Measurements from ENCODE around the gene KBTBD7. TPM values are rescaled to one million over a fixed set of nuclear protein-coding genes. Genes with fewer than 3 reads are reported as not detected.
A peak's percentile ranks its signal among the peaks of the same experiment; 100 is the strongest.

Gene KBTBD7
- polyA plus RNA-seq, 3 donors, result 0.43 to 7.7 (median 5.5) TPM

- WGBS (ENCODE audit: insufficient coverage), result 89% methylated on average over 3 of the region's 7 CpGs
- H2AFZ ChIP-seq (ENCODE audit: insufficient read depth, low read depth, low read length, poor library complexity, severe bottlenecking), result no peak overlapping the region
- intact Hi-C loops (cut with micrococcal nuclease), result loop anchor here in 1 of 2 donors (10.0 kb wide), 1 partner anchor 150 kb away; no protein-coding TSS in a partner anchor
- no peaks in the 10 kb centered on the region for H3K27me3 Mint-ChIP-seq (ENCODE audit: low read depth in 3 of 3)
- H3K4me1 ChIP-seq (ENCODE audit: control insufficient read depth in 1 of 2, insufficient read depth in 2 of 2, low read length in 2 of 2), result no peaks in the 10 kb centered on the region
- no peak overlapping the region for H3K4me2 ChIP-seq (replicated peaks; ENCODE audit: extremely low read depth, low read length, poor library complexity, severe bottlenecking)
- H3K79me2 ChIP-seq (ENCODE audit: insufficient read depth, low read length), result no peaks in the 10 kb centered on the region
- H3K4me1 Mint-ChIP-seq, result no peaks in the 10 kb centered on the region
- H3K4me3 ChIP-seq (replicated peaks in 1 of 3; ENCODE audit: low read depth in 2 of 3, low read length in 3 of 3), result no peak overlapping the region
- peaks cover 42 to 46% of the 10 kb centered on the region in 2 donors for H3K36me3 Mint-ChIP-seq
- no peaks in the 10 kb centered on the region for H3K9me3 ChIP-seq (replicated peaks in 1 of 2; ENCODE audit: control insufficient read depth in 1 of 2, insufficient read depth in 1 of 2, low read length in 2 of 2)
- no peaks in the 10 kb centered on the region for H3K9me3 Mint-ChIP-seq
- TF ChIP-seq CTCF (IDR thresholded peaks at IDR 0.05), result no peak
- no peak overlapping the region for H3K27ac ChIP-seq (ENCODE audit: low read depth in 1 of 2, low read length in 2 of 2)
- H4K20me1 ChIP-seq (ENCODE audit: insufficient read depth, low read length), result no peaks in the 10 kb centered on the region
- no peak overlapping the region for H3K4me3 Mint-ChIP-seq
- no peak for DNase-seq
- H3K36me3 ChIP-seq (replicated peaks in 1 of 2; ENCODE audit: control insufficient read depth in 1 of 2, insufficient read depth in 2 of 2, low read length in 2 of 2), result peaks cover 3 to 56% of the 10 kb centered on the region in 2 donors
- H3K27me3 ChIP-seq (ENCODE audit: control insufficient read depth in 2 of 2, insufficient read depth in 2 of 2, low read length in 2 of 2), result no peaks in the 10 kb centered on the region
- H3K9ac ChIP-seq (ENCODE audit: insufficient read depth, low read length, poor library complexity, severe bottlenecking), result no peak overlapping the region
- peak overlapping the region in 1 of 7 donors; percentile 30 for H3K27ac Mint-ChIP-seq
Observed at GRCh38 chr13:41224113-41225110, 30.0 kb upstream of the KBTBD7 start.

- TF ChIP-seq CTCF (IDR thresholded peaks at IDR 0.05), result peak; percentile 86
- H3K9me3 Mint-ChIP-seq, result no peaks in the 10 kb centered on the region
- 69% methylated on average over 4 of the region's 6 CpGs for WGBS (ENCODE audit: insufficient coverage)
- Histone ChIP-seq H3K4me1 (ENCODE audit: control insufficient read depth in 1 of 2, insufficient read depth in 2 of 2, low read length in 2 of 2) (no peaks in the 10 kb centered on the region), H3K36me3 (replicated peaks in 1 of 2; ENCODE audit: control insufficient read depth in 1 of 2, insufficient read depth in 2 of 2, low read length in 2 of 2) (peaks cover 8 to 46% of the 10 kb centered on the region in 2 donors), H3K9me3 (replicated peaks in 1 of 2; ENCODE audit: control insufficient read depth in 1 of 2, insufficient read depth in 1 of 2, low read length in 2 of 2) (no peaks in the 10 kb centered on the region), H3K4me3 (replicated peaks in 1 of 3; ENCODE audit: low read depth in 2 of 3, low read length in 3 of 3) (no peak overlapping the region), H2AFZ (ENCODE audit: insufficient read depth, low read depth, low read length, poor library complexity, severe bottlenecking) (no peak overlapping the region), H3K27me3 (ENCODE audit: control insufficient read depth in 2 of 2, insufficient read depth in 2 of 2, low read length in 2 of 2) (no peaks in the 10 kb centered on the region), H3K27ac (ENCODE audit: low read depth in 1 of 2, low read length in 2 of 2) (no peak overlapping the region), H3K79me2 (ENCODE audit: insufficient read depth, low read length) (no peaks in the 10 kb centered on the region), H4K20me1 (ENCODE audit: insufficient read depth, low read length) (no peaks in the 10 kb centered on the region), H3K9ac (ENCODE audit: insufficient read depth, low read length, poor library complexity, severe bottlenecking) (no peak overlapping the region), H3K4me2 (replicated peaks; ENCODE audit: extremely low read depth, low read length, poor library complexity, severe bottlenecking) (no peak overlapping the region)
- H3K4me3 Mint-ChIP-seq, result no peak overlapping the region
- H3K36me3 Mint-ChIP-seq, result peaks cover 46 to 50% of the 10 kb centered on the region in 2 donors
- no peaks in the 10 kb centered on the region for H3K4me1 Mint-ChIP-seq
- no peaks in the 10 kb centered on the region for H3K27me3 Mint-ChIP-seq (ENCODE audit: low read depth in 3 of 3)
- intact Hi-C loops (cut with micrococcal nuclease), result loop anchor here (2.0 to 10.0 kb wide), 2 partner anchors 148 kb away; no protein-coding TSS in a partner anchor
- peak; percentile 28 to 51 (median 50) for DNase-seq
- H3K27ac Mint-ChIP-seq, result no peak overlapping the region
Observed at GRCh38 chr13:41222259-41222852, 28.0 kb upstream of the KBTBD7 start.
